ENCODE measurements around the gene SZT2. TPM values are rescaled to one million over a fixed set of nuclear protein-coding genes. Genes with fewer than 3 reads are reported as not detected.
A peak's percentile ranks its signal among the peaks of the same experiment; 100 is the strongest.
"Not testable (repeated sequence)": the region's sequence is repeated elsewhere in the genome, so short reads cannot be mapped to it uniquely, and the experiment has no call there.

Gene SZT2
- total RNA-seq, 1 experiment from 2014 or later, result 65.3 TPM

GRCh38 chr1:43410571-43410970 is 20.9 kb downstream of the SZT2 start:
- no TSS peak for BruUV-seq (replicated peaks)
- no peak for DNase-seq (ENCODE audit: unreplicated experiment)
- ChIA-PET CTCF (no interaction called here), POLR2A (no interaction called here)
- Mint-ChIP-seq H3K27me3 (ENCODE audit: insufficient read depth, unreplicated experiment) (no peaks in the 10 kb centered on the region), H3K4me1 (ENCODE audit: insufficient read depth, unreplicated experiment) (no peaks in the 10 kb centered on the region), H3K36me3 (ENCODE audit: insufficient read depth, unreplicated experiment) (peaks cover 80% of the 10 kb centered on the region), H3K4me3 (ENCODE audit: unreplicated experiment) (no peak overlapping the region), H3K27ac (ENCODE audit: low read depth, unreplicated experiment) (no peak overlapping the region), H3K9me3 (ENCODE audit: unreplicated experiment) (no peaks in the 10 kb centered on the region)
- no peak for TF ChIP-seq CTCF (IDR thresholded peaks at IDR 0.05; ENCODE audit: unreplicated experiment)
- intact Hi-C loops (cut with micrococcal nuclease), result loop anchor here (10.0 kb wide), 1 partner anchor 496 kb away; no protein-coding TSS in a partner anchor

GRCh38 chr1:43413426-43413825 is 23.7 kb downstream of the SZT2 start:
- H3K27ac Mint-ChIP-seq (ENCODE audit: low read depth, unreplicated experiment); H3K27me3 Mint-ChIP-seq (ENCODE audit: insufficient read depth, unreplicated experiment); H3K4me1 Mint-ChIP-seq (ENCODE audit: insufficient read depth, unreplicated experiment); H3K9me3 Mint-ChIP-seq (ENCODE audit: unreplicated experiment); BruUV-seq (replicated peaks); DNase-seq (ENCODE audit: unreplicated experiment); H3K4me3 Mint-ChIP-seq (ENCODE audit: unreplicated experiment): not testable (repeated sequence)
- intact Hi-C loops (cut with micrococcal nuclease), result loop anchor here (10.0 kb wide), 1 partner anchor 499 kb away; no protein-coding TSS in a partner anchor
- ChIA-PET POLR2A (interaction anchor here (1.4 kb wide), 1 partner anchor 12 kb away, joined by 5 read pairs; no protein-coding TSS in a partner anchor), CTCF (interaction anchor here (0.6 kb wide), 3 partner anchors 45 to 336 kb away, joined by 3 to 4 read pairs (median 4); partner anchors contain the start of gene ELOVL1)
- peaks cover 53% of the 10 kb centered on the region for H3K36me3 Mint-ChIP-seq (ENCODE audit: insufficient read depth, unreplicated experiment)

- intact Hi-C loops (cut with micrococcal nuclease), result loop anchor here (1.0 to 10.0 kb wide), 3 partner anchors 176 to 500 kb away; no protein-coding TSS in a partner anchor
- no peaks in the 10 kb centered on the region for H3K4me1 Mint-ChIP-seq (ENCODE audit: insufficient read depth, unreplicated experiment)
- BruUV-seq (replicated peaks), result no TSS peak
- H3K36me3 Mint-ChIP-seq (ENCODE audit: insufficient read depth, unreplicated experiment), result peaks cover 41% of the 10 kb centered on the region
- TF ChIP-seq CTCF (IDR thresholded peaks at IDR 0.05; ENCODE audit: unreplicated experiment), result peak; percentile 37
- no peaks in the 10 kb centered on the region for H3K27me3 Mint-ChIP-seq (ENCODE audit: insufficient read depth, unreplicated experiment)
- H3K4me3 Mint-ChIP-seq (ENCODE audit: unreplicated experiment), result no peak overlapping the region
- ChIA-PET POLR2A (interaction anchor here (0.7 to 0.9 kb wide), 2 partner anchors 188 to 577 kb away, joined by 3 to 6 read pairs; no protein-coding TSS in a partner anchor), CTCF (interaction anchor here (0.6 to 1.9 kb wide), 16 partner anchors 14 to 1238 kb away, joined by 3 to 15 read pairs (median 3); partner anchors contain the start of gene C1orf210)
- H3K9me3 Mint-ChIP-seq (ENCODE audit: unreplicated experiment), result no peaks in the 10 kb centered on the region
- peak overlapping the region; percentile 21 for H3K27ac Mint-ChIP-seq (ENCODE audit: low read depth, unreplicated experiment)
- DNase-seq (ENCODE audit: unreplicated experiment), result peak; percentile 52
Observed at GRCh38 chr1:43414634-43415223, 25.0 kb downstream of the SZT2 start.

- no peak overlapping the region for H3K4me3 Mint-ChIP-seq (ENCODE audit: unreplicated experiment)
- no peak overlapping the region for H3K27ac Mint-ChIP-seq (ENCODE audit: low read depth, unreplicated experiment)
- no TSS peak for BruUV-seq (replicated peaks)
- no peaks in the 10 kb centered on the region for H3K9me3 Mint-ChIP-seq (ENCODE audit: unreplicated experiment)
- peaks cover 35% of the 10 kb centered on the region for H3K36me3 Mint-ChIP-seq (ENCODE audit: insufficient read depth, unreplicated experiment)
- POLR2A ChIA-PET, result no interaction called here
- no peak for DNase-seq (ENCODE audit: unreplicated experiment)
- CTCF ChIA-PET, result interaction anchor here (0.8 to 1.9 kb wide), 3 partner anchors 15 to 176 kb away, joined by 3 to 6 read pairs (median 4); no protein-coding TSS in a partner anchor
- H3K4me1 Mint-ChIP-seq (ENCODE audit: insufficient read depth, unreplicated experiment), result no peaks in the 10 kb centered on the region
- intact Hi-C loops (cut with micrococcal nuclease), result loop anchor here (10.0 kb wide), 1 partner anchor 501 kb away; no protein-coding TSS in a partner anchor
- TF ChIP-seq CTCF (IDR thresholded peaks at IDR 0.05; ENCODE audit: unreplicated experiment), result no peak
- no peaks in the 10 kb centered on the region for H3K27me3 Mint-ChIP-seq (ENCODE audit: insufficient read depth, unreplicated experiment)
Observed at GRCh38 chr1:43415901-43416300, 26.2 kb downstream of the SZT2 start.

Data from MCF 10A (cell line).